Adrenal gland (tissue), 5 donors: Measurements from ENCODE around the gene OR51A2.

Experiments
- CTCF ChIP-seq, 6 experiments: fragments of 450-650 bp in 4 of 6; fragments of 200-600 bp in 2 of 6; sonication (generic) in 1 of 6; IDR thresholded peaks; 1 replicate in 5 of 6; 2 replicates in 1 of 6; pipeline versions ENCODE4 v1.5.1 to v1.8.0; 2016 to 2021; ENCODE audit warnings: antibody characterized with exemption in 6 of 6, mild to moderate bottlenecking in 2 of 6, moderate library complexity in 1 of 6
- POLR2A ChIP-seq, 2 donors: fragments of 450-650 bp; IDR thresholded peaks; one replicate each; pipeline ENCODE4 v1.6.1; 2017; ENCODE audit warnings: antibody characterized with exemption in 2 of 2, mild to moderate bottlenecking in 2 of 2, moderate library complexity in 1 of 2
- donor health status: DM: no; HTN: no; CAD: no.

GRCh38 chr11:4921796-4922195 is 33.7 kb downstream of the OR51A2 start:
- TF ChIP-seq POLR2A (IDR thresholded peaks at IDR 0.05) = no peak
- TF ChIP-seq CTCF (IDR thresholded peaks at IDR 0.05) = no peak
